ENCODE measurements around the gene TRIM17.

Gene TRIM17

DNA sequence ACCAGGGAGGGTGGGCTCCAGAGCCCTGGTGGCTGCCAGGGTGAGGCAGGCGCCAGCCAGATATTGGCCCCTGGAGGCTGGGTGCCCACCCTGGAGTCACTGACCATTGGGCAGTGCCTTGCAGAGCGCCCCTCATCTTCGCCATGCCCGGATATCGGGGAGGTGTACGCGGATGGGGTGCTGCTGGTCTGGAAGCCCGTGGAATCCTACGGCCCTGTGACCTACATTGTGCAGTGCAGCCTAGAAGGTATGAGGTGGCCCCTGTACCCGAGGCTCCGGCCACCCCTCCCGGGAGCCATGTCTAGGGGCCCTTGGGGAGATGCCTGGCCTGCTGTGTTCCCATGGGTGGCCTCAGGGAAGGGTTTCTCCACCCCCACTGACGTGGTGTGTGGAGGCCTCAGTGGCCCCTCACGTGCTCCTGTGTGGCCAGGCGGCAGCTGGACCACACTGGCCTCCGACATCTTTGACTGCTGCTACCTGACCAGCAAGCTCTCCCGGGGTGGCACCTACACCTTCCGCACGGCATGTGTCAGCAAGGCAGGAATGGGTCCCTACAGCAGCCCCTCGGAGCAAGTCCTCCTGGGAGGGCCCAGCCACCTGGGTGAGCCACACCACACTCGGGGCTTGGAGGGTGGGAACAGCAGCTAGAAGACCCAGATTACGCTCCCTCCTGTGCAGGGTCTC, 40.9 kb downstream of the TRIM17 start:
- no peak for DNase-seq
- intact Hi-C loops (cut with DNase I): no loop called here

DNA sequence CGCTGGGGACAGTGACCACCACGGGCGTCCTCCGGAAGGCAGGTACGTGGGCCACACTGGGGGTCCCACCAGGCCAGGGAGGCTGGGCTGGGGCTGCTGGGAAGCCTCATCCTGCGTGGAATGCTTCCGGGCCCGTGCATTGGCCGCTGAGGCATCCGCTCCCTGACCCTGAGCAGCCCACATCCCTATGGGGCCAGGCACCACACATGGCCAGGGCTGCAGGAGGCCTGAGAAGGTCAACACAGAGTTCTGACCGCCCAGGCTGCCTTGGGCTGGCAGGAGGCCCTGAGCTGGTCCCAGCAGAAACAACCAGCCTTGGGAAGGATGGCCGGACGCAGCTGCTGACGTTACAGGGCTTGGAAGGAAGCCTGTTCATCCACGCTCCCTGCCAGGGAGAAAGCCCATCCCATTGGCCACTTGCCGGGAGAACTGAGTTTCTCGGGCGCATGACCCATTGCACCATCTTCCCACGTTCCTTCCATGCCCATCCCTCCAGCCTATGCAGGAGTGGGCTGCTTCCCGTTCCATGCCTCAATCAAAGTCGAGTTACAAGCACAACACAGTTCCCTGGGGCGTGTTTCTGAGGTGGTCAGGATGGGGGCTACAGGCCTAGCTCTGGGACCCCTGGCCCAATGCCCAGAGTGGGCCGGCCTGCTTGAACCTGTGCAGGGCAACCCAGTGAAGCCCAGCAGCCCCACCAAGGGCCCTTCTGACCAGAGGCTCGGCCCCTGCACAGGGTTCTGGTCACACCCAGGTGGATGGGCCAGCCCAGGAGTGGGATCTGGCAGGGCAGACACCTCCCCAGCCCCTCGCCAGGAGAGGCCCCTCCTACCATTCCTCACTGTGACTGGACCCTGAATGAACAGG, 41.7 kb downstream of the TRIM17 start:
- DNase-seq: peak in 41 of 42 donors; percentile 38 to 90 (median 73)
- intact Hi-C loops (cut with DNase I): no loop called here

DNA sequence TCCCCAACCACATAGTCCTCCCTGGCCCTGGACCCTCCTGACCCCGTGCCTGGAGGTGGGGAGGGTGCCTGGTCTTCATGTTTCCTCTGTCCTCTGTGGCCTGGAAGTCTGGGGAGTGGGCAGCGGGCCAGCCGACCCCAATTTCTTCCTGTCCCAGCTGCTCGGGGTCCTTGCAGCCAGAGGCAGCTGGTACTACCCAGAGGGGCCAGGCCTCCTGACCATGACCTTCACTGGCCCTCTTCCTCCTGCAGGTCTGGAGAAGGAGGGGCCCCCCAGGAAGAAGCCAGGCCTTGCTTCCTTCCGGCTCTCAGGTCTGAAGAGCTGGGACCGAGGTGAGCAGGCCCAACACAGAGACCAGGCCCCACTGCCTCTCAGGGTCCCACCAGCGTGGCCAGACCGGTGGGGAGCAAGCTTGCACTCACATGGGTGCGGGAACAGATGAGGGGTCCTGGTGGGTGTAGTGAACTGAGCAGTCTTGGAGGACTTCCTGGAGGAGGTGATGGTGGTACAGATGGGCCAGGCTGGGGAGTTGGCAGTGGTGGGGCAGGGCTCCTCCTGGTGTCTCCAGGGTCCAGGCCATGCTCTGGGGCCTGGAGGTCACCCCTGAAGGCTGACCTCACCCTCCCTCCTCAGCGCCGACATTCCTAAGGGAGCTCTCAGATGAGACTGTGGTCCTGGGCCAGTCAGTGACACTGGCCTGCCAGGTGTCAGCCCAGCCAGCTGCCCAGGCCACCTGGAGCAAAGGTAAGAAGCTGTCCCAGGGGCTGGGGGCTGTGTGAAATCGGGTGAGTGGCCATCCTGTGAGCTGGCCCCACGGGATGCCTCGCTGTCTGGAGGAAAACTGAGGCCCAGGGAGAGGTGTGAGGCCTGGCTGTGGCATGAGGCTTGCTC, 42.7 kb downstream of the TRIM17 start:
- peak in 1 of 42 donors; percentile 1 for DNase-seq
- intact Hi-C loops (cut with DNase I): no loop called here

DNA sequence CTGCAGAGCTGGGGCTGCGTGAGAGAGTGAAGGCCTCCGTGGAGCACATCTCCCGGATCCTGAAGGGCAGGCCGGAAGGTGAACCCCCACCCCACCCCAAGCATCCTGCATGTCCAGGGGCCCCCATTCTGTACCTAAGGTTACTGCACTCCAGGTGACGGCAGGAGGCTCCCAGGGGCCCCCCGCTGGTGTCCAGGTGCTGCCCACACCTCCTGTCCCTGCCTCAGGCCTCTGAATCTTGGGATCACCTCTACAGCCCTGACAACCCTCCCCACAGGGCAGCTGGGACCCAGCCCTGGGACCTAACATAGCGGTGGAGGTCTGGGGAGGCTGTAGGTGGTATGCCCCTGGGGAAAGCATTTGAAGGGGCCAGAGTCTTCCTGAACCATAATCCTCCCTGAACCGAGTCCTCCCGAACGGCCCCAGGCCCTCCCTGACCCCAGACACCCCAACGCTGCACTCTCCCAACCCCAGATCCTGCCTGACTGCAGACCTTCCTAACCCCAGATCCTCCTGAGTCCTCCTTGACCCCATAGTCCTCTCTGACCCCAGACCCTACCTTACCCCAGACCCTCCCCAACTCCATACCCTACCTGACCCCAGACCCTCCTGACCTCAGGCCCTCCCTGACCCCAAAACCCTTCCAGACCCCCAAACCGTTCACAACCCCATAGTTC, 43.5 kb downstream of the TRIM17 start:
- DNase-seq: peak in 1 of 42 donors; percentile 2
- intact Hi-C loops (cut with DNase I): no loop called here

DNA sequence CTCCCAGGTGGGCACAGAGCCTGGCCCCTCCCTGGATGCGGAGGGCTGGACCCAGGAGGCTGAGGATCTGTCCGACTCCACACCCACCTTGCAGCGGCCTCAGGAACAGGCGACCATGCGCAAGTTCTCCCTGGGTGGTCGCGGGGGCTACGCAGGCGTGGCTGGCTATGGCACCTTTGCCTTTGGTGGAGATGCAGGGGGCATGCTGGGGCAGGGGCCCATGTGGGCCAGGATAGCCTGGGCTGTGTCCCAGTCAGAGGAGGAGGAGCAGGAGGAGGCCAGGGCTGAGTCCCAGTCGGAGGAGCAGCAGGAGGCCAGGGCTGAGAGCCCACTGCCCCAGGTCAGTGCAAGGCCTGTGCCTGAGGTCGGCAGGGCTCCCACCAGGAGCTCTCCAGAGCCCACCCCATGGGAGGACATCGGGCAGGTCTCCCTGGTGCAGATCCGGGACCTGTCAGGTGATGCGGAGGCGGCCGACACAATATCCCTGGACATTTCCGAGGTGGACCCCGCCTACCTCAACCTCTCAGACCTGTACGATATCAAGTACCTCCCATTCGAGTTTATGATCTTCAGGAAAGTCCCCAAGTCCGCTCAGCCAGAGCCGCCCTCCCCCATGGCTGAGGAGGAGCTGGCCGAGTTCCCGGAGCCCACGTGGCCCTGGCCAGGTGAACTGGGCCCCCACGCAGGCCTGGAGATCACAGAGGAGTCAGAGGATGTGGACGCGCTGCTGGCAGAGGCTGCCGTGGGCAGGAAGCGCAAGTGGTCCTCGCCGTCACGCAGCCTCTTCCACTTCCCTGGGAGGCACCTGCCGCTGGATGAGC, 44.3 kb downstream of the TRIM17 start:
- DNase-seq: peak in 1 of 42 donors; percentile 2
- intact Hi-C loops (cut with DNase I): no loop called here

DNA sequence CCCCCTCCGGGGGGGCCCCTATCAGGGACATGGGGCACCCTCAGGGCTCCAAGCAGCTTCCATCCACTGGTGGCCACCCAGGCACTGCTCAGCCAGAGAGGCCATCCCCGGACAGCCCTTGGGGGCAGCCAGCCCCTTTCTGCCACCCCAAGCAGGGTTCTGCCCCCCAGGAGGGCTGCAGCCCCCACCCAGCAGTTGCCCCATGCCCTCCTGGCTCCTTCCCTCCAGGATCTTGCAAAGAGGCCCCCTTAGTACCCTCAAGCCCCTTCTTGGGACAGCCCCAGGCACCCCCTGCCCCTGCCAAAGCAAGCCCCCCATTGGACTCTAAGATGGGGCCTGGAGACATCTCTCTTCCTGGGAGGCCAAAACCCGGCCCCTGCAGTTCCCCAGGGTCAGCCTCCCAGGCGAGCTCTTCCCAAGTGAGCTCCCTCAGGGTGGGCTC, 44.9 kb downstream of the TRIM17 start:
- peak in 1 of 42 donors; percentile 1 for DNase-seq
- intact Hi-C loops (cut with DNase I): no loop called here

DNA sequence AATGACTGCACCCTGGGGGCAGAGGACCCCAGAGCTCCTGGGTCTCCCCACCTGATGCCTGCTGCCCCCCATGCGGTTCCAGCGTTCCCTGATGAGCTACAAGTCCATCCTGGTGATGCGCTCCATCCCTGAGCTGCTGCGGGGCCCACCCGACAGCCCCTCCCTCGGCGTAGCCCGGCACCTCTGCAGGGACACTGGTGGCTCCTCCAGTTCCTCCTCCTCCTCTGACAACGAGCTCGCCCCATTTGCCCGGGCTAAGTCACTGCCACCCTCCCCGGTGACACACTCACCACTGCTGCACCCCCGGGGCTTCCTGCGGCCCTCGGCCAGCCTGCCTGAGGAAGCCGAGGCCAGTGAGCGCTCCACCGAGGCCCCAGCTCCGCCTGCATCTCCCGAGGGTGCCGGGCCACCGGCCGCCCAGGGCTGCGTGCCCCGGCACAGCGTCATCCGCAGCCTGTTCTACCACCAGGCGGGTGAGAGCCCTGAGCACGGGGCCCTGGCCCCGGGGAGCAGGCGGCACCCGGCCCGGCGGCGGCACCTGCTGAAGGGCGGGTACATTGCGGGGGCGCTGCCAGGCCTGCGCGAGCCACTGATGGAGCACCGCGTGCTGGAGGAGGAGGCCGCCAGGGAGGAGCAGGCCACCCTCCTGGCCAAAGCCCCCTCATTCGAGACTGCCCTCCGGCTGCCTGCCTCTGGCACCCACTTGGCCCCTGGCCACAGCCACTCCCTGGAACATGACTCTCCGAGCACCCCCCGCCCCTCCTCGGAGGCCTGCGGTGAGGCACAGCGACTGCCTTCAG, 45.5 kb downstream of the TRIM17 start:
- intact Hi-C loops (cut with DNase I): no loop called here
- peak in 1 of 42 donors; percentile 3 for DNase-seq

DNA sequence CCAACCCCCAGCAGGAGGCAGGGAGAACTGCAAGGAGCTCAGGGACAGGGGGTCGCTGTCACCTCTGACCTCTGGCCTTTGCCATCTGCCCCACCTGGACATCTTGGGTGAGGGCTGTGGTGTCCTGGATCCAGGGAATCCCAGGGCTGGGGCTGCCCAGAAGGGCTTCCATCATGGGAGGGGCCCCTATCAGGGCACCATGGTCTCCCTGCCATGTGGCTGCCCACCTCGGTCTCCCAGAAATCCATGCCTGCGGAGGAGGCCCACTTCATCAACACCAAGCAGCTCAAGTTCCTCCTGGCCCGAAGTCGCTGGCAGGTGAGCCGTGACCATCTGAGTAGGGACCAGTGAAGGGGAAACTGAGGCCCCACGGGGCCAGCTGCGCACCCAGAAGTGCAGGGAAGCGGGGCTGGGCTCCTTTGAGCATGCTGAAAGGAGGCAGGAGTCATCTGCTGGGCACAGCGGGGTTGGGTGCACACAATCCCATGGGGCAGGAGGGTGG, 46.2 kb downstream of the TRIM17 start:
- peak in 1 of 42 donors; percentile 8 for DNase-seq
- intact Hi-C loops (cut with DNase I): no loop called here

DNA sequence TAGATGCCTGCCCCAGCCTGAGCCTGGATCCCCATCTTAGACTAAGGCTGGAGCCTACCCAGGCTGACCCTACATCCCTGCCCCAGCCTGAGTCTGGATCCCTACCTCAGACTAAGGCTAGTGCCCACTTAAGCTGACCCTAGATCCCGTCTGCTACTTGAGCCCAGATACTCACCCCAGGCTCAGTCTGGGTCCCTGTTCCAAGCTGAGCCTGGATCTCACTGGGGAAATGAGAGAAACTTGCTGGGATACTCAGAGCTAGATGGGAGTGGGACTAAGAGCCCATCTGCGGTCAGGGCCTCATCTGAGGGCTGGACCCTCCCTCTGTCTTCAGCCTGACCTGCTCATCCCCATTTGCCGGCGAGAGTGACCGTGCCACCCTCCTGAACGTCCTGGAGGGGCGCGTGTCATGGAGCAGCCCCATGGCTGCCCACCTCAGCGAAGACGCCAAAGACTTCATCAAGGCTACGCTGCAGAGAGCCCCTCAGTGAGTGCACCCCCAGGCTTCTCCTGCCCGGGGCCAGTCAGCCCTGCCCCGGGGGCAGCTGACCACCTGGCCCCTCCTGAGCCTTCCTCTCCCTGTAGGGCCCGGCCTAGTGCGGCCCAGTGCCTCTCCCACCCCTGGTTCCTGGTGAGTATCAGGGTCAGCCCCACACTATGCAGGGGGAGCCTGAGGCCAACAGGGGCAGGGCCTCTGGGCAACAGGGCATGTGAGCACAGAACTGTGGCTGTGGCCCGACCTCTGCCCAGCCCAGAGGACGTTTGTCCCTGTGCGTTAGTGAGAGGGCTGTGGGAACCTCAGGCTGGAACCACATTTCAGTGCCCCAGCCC, 46.8 kb downstream of the TRIM17 start:
- peak in 2 of 42 donors; percentile 0 to 8 for DNase-seq
- intact Hi-C loops (cut with DNase I): no loop called here

DNA sequence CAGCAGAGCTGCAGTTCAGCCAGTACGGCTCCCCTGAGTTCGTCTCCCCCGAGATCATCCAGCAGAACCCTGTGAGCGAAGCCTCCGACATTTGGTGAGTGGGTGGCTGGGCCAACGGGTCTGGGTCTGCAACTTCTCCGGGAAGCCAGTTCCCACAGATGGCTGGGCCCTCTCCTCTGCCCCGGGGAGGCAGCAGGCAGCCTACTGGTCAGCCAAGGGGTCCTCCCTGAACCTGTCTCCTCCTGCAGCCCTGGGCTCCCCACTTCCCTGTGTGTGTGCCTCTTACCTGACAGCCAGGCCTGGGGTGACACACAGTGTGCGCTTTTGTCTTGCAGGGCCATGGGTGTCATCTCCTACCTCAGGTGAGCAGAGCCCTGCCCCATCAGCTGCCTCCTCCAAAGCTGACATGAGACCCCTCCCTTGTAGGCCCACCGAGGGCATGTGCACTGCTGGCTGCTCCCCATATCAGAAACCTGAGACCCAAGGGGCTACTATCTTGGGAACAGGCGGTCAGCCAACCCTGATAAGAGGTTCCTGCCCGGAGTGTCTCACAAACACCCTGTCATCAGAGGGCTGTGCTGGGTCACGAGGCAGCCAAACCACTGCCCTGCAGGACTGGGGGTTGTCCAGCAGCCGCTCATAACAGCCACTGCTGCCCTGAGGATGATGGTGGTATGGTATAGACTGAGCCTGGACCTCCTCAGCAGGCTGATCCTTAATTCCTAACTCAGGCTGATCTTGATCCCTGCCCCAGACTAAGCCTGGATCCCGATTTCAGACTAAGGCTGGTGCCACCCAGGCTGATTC, 47.7 kb downstream of the TRIM17 start:
- intact Hi-C loops (cut with DNase I): no loop called here
- DNase-seq: peak in 3 of 42 donors; percentile 1 to 3 (median 3)

DNA sequence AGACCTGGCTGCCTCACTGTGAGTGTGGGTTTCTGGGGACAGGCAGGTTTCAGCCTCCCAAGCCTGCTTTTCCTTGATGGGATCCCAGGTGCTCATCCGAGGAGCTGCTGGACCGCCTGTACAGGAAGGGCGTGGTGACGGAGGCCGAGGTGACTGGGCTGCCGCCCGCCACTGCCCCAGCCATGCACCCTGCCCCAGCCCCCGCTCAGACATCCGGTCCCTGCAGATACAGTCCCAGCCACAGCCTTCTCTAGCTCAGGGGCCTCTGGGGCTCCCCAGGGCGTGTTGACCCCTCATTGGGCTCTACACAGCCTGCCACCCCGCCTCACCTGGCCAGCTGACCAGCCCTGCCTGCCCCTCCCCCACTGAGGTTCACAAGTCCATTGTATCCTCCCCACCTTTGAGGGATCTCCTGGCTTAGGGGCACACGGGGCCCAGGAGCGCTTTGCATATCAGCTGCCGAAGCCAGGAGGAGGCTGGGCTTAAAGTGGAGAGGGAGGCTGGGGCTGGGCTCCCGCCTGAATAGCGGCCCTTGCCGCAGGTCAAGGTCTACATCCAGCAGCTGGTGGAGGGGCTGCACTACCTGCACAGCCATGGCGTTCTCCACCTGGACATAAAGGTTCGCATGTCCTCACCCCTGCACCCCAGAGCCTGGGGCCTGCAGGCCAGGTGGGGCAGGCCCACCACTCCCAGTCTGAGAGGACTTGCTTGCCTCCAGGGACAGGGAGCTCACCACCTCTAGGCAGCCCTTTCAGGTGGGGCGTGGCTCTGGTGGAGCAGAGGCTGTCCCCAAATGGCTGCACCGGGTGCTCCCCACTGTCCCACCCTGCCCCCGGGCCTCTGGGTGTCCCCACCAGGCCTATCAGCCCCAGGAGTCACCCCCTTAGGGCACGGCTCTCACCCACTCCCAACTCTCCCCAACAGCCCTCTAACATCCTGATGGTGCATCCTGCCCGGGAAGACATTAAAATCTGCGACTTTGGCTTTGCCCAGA, 48.6 kb downstream of the TRIM17 start:
- intact Hi-C loops (cut with DNase I): no loop called here

DNA sequence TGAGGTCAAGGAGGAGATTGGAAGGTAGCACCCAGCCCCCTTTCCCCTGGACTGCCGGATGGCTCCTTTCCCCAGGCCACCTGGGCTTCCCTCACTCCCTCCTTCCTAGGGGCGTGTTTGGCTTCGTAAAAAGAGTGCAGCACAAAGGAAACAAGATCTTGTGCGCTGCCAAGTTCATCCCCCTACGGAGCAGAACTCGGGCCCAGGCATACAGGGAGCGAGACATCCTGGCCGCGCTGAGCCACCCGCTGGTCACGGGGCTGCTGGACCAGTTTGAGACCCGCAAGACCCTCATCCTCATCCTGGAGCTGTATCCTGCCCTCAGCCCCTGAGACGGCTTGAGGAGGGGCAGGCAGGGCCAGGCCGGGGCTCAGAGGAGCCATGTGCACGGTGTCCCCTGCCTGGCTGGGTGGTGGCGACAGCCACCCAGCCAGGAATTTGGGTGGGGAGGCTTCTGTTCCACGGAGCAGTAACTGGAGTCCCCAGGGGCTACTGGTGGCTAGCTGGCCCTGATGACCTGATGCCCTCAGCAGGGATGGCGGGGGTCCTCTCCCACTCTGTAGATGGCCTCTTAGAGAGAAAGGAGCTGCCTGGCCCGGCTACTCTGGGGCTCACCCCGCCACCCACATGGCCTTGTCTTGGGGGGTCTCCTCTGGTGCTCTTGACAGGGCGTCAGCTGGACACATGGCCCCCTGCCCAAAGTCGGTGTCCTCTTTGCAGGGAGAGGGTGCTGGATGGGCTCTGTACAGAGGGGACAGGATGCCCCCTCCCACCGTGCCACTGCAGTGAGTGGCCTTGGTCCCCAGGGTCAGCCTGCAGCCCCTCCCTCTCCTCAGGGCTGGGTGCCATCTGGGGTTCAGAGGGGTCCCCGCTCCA, 49.6 kb downstream of the TRIM17 start:
- intact Hi-C loops (cut with DNase I): no loop called here
- DNase-seq: peak in 3 of 42 donors; percentile 1 to 8 (median 2)

More for the DNA sequence above, 48.6 kb downstream of the TRIM17 start:
- peak in 3 of 42 donors; percentile 2 to 7 (median 2) for DNase-seq

Data from head of caudate nucleus (tissue), 42 donors.